ENCODE measurements around the gene CRMP1.

CRMP1 gene

DNA sequence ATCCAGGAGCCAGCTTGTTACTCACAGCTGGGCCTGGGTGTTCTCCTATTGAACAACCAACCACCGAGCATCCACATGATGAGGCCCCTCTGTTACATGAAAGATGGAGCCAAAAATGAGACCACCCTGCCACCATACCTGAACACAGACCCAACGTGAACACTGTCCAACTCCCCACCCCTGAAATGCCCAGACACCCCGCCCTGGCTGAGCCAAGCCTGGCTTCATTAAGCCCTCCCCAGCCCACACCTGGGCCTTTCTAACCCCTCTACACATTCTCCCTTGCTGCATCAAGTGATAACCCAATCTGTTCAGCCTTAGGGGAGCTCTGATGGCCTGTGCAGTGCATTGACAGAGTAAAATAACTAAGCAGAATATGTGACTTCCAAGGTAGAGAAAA is 101.2 kb downstream of the CRMP1 start:
- no peaks in the 10 kb centered on the region for H3K27me3 ChIP-seq (ENCODE audit: control insufficient read depth, insufficient read depth, low read length)
- no peaks in the 10 kb centered on the region for H3K36me3 ChIP-seq (ENCODE audit: control insufficient read depth, insufficient read depth, low read length)
- H3K9ac ChIP-seq (ENCODE audit: low read length), result no peak overlapping the region
- H3K4me3 ChIP-seq (ENCODE audit: low read length), result no peak overlapping the region
- no peaks in the 10 kb centered on the region for H3K9me3 ChIP-seq (ENCODE audit: control insufficient read depth, low read length)
- H3K4me1 ChIP-seq (ENCODE audit: control insufficient read depth, insufficient read depth, low read length), result no peaks in the 10 kb centered on the region

DNA sequence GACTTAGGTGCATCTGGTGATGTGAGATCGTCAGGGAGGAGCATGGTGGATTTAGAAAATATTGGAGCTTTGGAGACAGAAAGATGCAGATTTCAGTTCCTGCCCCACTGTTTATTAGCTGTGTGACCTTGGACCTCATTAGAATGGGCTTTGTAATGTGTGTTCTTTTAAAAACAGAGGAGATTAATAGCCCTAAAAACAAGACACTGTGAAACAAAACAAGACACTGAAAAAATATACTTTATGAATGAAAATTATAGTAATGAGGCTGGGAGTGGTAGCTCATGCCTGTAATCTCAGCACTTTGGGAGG is 102.4 kb downstream of the CRMP1 start:
- Histone ChIP-seq H3K36me3 (ENCODE audit: control insufficient read depth, insufficient read depth, low read length) (no peaks in the 10 kb centered on the region), H3K27me3 (ENCODE audit: control insufficient read depth, insufficient read depth, low read length) (no peaks in the 10 kb centered on the region), H3K4me3 (ENCODE audit: low read length) (no peak overlapping the region), H3K4me1 (ENCODE audit: control insufficient read depth, insufficient read depth, low read length) (no peaks in the 10 kb centered on the region), H3K9me3 (ENCODE audit: control insufficient read depth, low read length) (no peaks in the 10 kb centered on the region), H3K9ac (ENCODE audit: low read length) (no peak overlapping the region)

DNA sequence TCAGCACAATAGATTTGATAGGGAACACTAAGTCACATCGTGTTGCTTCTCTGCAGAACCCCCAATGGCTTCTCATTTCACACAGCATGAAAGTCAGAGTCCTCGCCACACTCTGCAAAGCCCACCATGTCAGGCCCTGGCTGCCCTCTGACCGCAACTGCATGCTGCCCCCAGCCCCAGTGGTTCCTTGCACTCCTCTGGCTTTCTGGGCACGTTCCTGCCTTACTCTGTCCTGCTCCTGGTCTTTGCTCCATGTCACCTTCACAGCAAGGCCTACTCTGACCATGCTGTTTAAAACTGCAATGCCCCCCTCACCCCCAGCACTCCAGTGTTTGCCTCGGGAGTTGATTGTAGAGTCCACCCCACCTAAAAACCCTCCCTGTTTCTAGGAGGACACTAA is 103.7 kb downstream of the CRMP1 start:
- Histone ChIP-seq H3K9ac (ENCODE audit: low read length) (no peak overlapping the region), H3K4me1 (ENCODE audit: control insufficient read depth, insufficient read depth, low read length) (no peaks in the 10 kb centered on the region), H3K4me3 (ENCODE audit: low read length) (no peak overlapping the region), H3K9me3 (ENCODE audit: control insufficient read depth, low read length) (no peaks in the 10 kb centered on the region), H3K27me3 (ENCODE audit: control insufficient read depth, insufficient read depth, low read length) (no peaks in the 10 kb centered on the region), H3K36me3 (ENCODE audit: control insufficient read depth, insufficient read depth, low read length) (no peaks in the 10 kb centered on the region)

DNA sequence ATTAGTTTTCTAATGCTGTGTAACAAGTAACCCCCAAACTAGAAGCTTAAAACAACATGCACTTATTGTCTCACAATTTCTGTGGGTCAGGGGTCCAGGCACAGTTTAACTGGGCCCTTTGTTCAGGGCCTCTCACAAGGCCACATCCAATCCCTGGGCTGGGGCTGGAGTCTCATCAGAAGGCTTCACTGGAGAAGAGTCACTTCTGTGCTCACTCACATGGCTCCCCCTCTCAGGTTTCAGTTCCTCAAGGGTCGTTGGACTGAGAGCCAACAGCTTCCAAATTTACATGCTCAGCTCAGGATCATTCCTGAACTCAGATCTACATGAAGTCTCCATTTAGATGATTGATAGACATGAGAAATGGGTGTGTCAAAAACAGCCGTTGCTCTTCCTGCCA is 104.7 kb downstream of the CRMP1 start:
- no peaks in the 10 kb centered on the region for H3K9me3 ChIP-seq (ENCODE audit: control insufficient read depth, low read length)
- no peak overlapping the region for H3K4me3 ChIP-seq (ENCODE audit: low read length)
- no peak overlapping the region for H3K9ac ChIP-seq (ENCODE audit: low read length)
- H3K27me3 ChIP-seq (ENCODE audit: control insufficient read depth, insufficient read depth, low read length), result no peaks in the 10 kb centered on the region
- H3K4me1 ChIP-seq (ENCODE audit: control insufficient read depth, insufficient read depth, low read length), result no peaks in the 10 kb centered on the region
- H3K36me3 ChIP-seq (ENCODE audit: control insufficient read depth, insufficient read depth, low read length), result no peaks in the 10 kb centered on the region

DNA sequence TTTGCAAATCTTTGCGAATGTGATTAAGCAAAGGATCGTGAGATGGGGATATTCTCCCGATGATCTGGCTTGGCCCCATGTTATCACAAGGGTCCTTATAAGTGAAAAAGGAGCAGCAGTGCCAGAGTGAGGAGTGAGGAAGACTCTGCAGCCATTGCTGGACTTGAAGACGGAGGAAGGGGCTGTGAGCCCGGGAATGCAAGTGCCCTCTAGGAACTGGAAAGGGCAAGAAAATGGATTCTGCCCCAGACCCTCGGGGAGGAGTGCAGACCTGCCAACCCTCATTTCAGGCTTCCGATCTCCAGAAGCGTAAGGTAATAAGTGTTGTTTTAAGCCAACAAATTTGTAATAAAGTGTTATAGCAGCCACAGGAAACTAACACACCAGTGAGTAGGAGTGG is 105.6 kb downstream of the CRMP1 start:
- no peaks in the 10 kb centered on the region for H3K27me3 ChIP-seq (ENCODE audit: control insufficient read depth, insufficient read depth, low read length)
- H3K4me3 ChIP-seq (ENCODE audit: low read length), result no peak overlapping the region
- no peaks in the 10 kb centered on the region for H3K9me3 ChIP-seq (ENCODE audit: control insufficient read depth, low read length)
- no peaks in the 10 kb centered on the region for H3K4me1 ChIP-seq (ENCODE audit: control insufficient read depth, insufficient read depth, low read length)
- no peaks in the 10 kb centered on the region for H3K36me3 ChIP-seq (ENCODE audit: control insufficient read depth, insufficient read depth, low read length)
- no peak overlapping the region for H3K9ac ChIP-seq (ENCODE audit: low read length)

DNA sequence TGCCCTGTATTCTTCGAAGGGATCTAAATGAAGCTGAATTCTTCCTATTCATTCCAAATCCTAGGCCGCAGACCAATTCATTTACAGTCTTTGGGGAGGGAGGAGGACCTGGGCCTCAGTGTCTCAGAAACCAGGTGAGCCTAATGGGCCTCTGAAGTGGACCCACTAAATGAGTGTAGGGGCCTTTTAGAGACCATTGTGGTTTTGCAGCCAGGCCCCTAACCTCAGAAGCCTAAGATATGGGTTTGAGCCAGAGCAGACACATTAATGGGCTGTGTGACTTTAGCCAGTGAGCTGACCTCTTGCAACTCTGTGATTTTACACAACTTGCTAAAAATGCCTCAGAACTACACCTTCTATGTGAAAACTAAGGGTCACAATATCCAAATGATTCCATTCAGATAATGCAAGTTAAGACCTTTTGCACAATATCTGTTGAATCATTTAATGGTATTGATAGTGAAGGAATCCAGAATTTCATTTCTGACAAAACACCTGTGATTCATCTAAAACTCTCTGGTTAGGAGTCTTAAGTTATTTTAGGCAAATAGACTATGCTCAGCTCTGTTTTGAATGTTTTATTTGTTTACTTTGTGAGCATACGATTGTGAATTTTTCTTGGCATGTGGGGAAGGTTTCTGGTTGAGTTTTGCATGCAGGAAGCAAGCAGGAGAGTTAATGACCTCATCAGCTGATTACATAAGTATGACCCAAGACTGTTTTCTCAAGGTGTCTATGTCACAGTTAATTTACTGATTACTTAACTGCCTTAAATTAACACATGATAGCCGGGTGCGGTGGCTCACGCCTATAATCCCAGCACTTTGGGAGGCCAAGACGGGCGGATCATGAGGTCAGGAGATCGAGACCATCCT is 106.8 kb downstream of the CRMP1 start:
- Histone ChIP-seq H3K27me3 (ENCODE audit: control insufficient read depth, insufficient read depth, low read length) (no peaks in the 10 kb centered on the region), H3K9ac (ENCODE audit: low read length) (no peak overlapping the region), H3K36me3 (ENCODE audit: control insufficient read depth, insufficient read depth, low read length) (no peaks in the 10 kb centered on the region)

DNA sequence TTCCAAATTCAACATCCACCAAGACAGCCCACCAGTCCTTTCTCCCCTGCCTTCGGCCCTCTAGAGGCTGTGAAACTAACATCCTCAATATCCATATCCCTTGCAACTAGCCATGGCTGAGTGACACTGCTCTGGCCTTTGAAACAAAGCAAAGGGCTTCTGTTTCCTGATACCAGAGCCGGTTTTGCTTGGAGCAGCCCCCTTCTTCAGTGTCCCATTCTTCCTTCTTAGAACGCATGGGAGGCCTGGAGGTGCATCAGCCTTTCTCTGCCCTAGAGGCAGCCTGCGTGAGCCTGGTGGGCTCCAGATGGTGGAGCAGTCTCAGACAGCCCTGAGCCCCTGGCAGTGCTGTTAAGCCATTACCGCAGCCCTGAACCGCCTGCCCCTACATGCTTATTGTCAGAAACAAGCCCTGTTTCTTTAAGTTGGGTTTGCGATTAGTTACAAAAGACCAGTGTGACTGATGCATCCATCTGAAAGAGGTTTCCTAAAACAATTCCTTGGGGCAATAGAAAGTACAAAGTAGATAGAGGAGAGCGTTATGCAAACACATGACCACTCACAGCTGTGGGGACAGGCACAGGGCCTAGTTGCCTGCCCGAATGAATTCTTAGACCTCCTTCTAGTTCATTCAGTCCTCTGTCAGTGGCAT is 107.8 kb downstream of the CRMP1 start:
- H3K36me3 ChIP-seq (ENCODE audit: control insufficient read depth, insufficient read depth, low read length), result no peaks in the 10 kb centered on the region
- H3K4me1 ChIP-seq (ENCODE audit: control insufficient read depth, insufficient read depth, low read length), result no peaks in the 10 kb centered on the region
- H3K27me3 ChIP-seq (ENCODE audit: control insufficient read depth, insufficient read depth, low read length), result no peaks in the 10 kb centered on the region
- no peak overlapping the region for H3K9ac ChIP-seq (ENCODE audit: low read length)
- no peak overlapping the region for H3K4me3 ChIP-seq (ENCODE audit: low read length)
- no peaks in the 10 kb centered on the region for H3K9me3 ChIP-seq (ENCODE audit: control insufficient read depth, low read length)

More for the DNA sequence above, 106.8 kb downstream of the CRMP1 start:
- Histone ChIP-seq H3K9me3 (ENCODE audit: control insufficient read depth, low read length) (no peaks in the 10 kb centered on the region), H3K4me3 (ENCODE audit: low read length) (no peak overlapping the region), H3K4me1 (ENCODE audit: control insufficient read depth, insufficient read depth, low read length) (no peaks in the 10 kb centered on the region)

DNA sequence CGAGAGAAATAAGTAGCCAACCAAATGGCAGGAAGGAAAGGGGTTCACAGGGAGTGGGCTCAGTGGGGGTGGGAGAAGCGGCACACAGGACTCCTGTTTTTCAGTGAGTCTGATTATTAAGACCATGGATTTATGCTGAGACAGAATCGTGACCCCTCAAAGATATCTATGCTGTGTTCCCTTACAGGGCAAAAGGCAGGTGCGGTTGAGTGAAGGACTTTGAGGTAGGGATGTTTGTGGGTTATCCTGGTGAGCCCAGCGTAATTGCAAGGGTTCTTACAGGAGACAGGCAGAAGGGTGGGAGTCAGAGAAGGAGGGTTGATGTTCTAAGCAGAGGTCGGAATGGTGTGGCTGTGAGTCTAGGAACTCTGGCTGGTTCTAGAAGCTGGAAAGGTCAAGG is 108.9 kb downstream of the CRMP1 start:
- Histone ChIP-seq H3K36me3 (ENCODE audit: control insufficient read depth, insufficient read depth, low read length) (no peaks in the 10 kb centered on the region), H3K4me1 (ENCODE audit: control insufficient read depth, insufficient read depth, low read length) (no peaks in the 10 kb centered on the region), H3K27me3 (ENCODE audit: control insufficient read depth, insufficient read depth, low read length) (no peaks in the 10 kb centered on the region), H3K9me3 (ENCODE audit: control insufficient read depth, low read length) (no peaks in the 10 kb centered on the region), H3K9ac (ENCODE audit: low read length) (no peak overlapping the region), H3K4me3 (ENCODE audit: low read length) (no peak overlapping the region)

DNA sequence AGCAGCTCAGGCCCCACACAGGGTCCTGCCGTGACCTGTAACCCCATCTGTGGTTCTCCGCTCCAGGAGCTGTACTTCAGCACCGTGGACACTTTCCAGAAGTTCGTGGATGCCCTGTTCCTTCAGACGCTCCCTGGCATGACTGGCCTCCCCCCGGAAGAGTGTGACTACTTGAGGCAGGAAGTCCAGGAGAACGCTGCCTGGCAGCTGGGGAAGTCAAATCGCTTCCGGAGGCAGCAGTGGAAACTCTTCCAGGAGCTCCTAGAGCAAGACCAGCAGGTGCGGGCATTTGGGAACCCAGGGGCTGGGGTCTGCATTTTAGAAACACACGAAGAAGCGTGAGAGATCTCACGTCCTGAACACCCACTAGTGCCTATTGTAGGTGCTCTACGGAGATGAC is 109.4 kb downstream of the CRMP1 start:
- Histone ChIP-seq H3K4me3 (ENCODE audit: low read length) (no peak overlapping the region), H3K9ac (ENCODE audit: low read length) (no peak overlapping the region), H3K9me3 (ENCODE audit: control insufficient read depth, low read length) (no peaks in the 10 kb centered on the region), H3K4me1 (ENCODE audit: control insufficient read depth, insufficient read depth, low read length) (no peaks in the 10 kb centered on the region), H3K27me3 (ENCODE audit: control insufficient read depth, insufficient read depth, low read length) (no peaks in the 10 kb centered on the region), H3K36me3 (ENCODE audit: control insufficient read depth, insufficient read depth, low read length) (no peaks in the 10 kb centered on the region)

DNA sequence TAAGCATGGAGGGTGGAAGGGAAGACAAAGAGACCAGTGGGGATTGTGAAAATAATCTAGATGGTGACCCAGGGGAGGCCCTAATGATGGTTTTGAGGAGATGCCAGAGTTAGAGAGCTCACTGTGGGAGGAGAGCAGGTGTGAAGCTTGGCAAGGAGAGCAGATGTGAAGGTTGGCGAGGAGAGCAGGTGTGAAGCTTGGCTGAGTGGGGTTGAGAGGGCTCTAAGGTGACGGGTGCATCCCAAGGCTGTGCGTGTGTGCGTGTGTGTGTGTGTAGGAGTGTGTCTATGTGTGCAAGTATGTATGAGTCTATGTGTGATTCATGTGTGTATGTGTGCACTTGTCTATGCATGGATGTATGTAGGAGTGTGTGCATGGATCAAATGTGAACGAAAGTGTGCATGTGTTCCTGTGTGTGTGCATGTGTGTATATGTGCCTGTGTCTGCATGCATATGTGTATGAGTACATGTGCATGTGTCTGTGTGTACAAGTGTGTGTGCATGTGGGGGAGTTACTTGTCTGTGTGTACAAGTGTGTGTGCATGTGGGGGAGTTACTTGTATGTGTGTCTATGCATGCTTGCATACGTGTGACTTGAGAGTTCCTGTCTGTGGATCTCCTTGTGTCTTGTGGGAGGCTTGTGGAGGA is 109.9 kb downstream of the CRMP1 start:
- H3K4me3 ChIP-seq (ENCODE audit: low read length), result no peak overlapping the region
- H3K4me1 ChIP-seq (ENCODE audit: control insufficient read depth, insufficient read depth, low read length), result no peaks in the 10 kb centered on the region
- H3K9ac ChIP-seq (ENCODE audit: low read length), result no peak overlapping the region
- no peaks in the 10 kb centered on the region for H3K27me3 ChIP-seq (ENCODE audit: control insufficient read depth, insufficient read depth, low read length)
- no peaks in the 10 kb centered on the region for H3K36me3 ChIP-seq (ENCODE audit: control insufficient read depth, insufficient read depth, low read length)
- H3K9me3 ChIP-seq (ENCODE audit: control insufficient read depth, low read length), result no peaks in the 10 kb centered on the region

DNA sequence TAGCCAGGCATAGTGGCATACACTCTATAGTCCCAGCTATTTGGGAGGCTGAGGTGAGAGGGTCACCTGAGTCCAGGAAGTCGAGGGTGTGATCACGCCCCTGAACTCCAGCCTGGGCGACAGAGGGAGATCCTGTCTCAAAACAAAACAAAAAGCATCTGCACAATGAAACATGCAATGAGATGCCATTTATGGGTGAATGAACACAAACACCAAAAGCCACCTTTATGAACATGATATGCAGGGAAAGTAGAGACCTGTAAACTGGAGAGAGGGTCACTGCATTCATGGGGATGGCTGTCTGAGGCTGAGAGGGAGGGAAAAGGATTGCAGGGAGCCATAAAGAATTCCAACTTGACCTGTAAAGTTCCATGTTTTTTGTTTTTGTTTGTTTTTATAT is 111.2 kb downstream of the CRMP1 start:
- no peaks in the 10 kb centered on the region for H3K36me3 ChIP-seq (ENCODE audit: control insufficient read depth, insufficient read depth, low read length)
- no peaks in the 10 kb centered on the region for H3K9me3 ChIP-seq (ENCODE audit: control insufficient read depth, low read length)
- no peaks in the 10 kb centered on the region for H3K4me1 ChIP-seq (ENCODE audit: control insufficient read depth, insufficient read depth, low read length)
- H3K27me3 ChIP-seq (ENCODE audit: control insufficient read depth, insufficient read depth, low read length), result no peaks in the 10 kb centered on the region
- H3K4me3 ChIP-seq (ENCODE audit: low read length), result no peak overlapping the region
- H3K9ac ChIP-seq (ENCODE audit: low read length), result no peak overlapping the region

DNA sequence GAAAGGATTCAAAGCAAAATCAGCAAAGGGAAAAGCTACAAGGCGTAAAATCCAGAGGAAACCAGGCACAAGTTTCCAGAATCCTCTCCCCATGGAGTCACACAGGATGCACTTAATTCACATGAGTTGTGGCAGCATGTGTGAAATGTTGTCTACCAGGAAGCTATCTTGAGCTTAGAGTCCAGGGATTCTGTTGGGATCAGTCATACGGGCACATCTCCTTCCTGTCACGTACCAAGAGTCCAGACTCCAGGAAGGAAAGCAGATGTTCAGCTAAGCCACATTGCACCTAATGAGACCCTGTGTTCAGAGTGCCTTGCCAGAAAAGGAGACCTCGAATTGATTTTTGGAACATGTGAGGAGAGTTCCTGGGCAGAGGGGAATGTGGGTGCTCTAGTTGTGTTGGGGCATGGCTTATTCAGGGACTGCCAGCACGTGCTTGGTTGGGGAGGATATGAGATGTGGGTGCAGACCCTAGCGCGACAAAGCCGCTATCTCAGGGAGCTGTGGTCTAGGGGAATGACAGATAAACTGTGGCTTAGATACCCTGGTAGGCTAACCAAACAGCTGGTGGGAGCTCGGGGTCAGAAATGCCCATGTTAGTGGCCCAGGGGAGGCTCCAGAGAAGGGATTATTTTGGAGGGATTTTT is 111.9 kb downstream of the CRMP1 start:
- Histone ChIP-seq H3K36me3 (ENCODE audit: control insufficient read depth, insufficient read depth, low read length) (no peaks in the 10 kb centered on the region), H3K4me1 (ENCODE audit: control insufficient read depth, insufficient read depth, low read length) (no peaks in the 10 kb centered on the region), H3K27me3 (ENCODE audit: control insufficient read depth, insufficient read depth, low read length) (no peaks in the 10 kb centered on the region), H3K9me3 (ENCODE audit: control insufficient read depth, low read length) (no peaks in the 10 kb centered on the region), H3K9ac (ENCODE audit: low read length) (no peak overlapping the region), H3K4me3 (ENCODE audit: low read length) (no peak overlapping the region)
